GM19468 (cell line): ENCODE results near the gene DNAH3.
"Not testable (repeated sequence)": the region's sequence is repeated elsewhere in the genome, so short reads cannot be mapped to it uniquely, and the experiment has no call there.

Experiments used
- ATAC-seq: cut with Tn5 transposase; IDR thresholded peaks from one replicate; pipeline ENCODE4 v1.9.1; 2021; ENCODE audit warnings: mild to moderate bottlenecking, moderate library complexity, moderate number of reproducible peaks; ENCODE audit not compliant: unreplicated experiment; ENCODE audit errors: extremely low read depth

The DNAH3 gene

GRCh38 chr16:20949660-20950059 lies 201.0 kb downstream of the DNAH3 start:
- no peak for ATAC-seq

- ATAC-seq = no peak
Measured at GRCh38 chr16:20948444-20948843, 202.2 kb downstream of the DNAH3 start.

DNA sequence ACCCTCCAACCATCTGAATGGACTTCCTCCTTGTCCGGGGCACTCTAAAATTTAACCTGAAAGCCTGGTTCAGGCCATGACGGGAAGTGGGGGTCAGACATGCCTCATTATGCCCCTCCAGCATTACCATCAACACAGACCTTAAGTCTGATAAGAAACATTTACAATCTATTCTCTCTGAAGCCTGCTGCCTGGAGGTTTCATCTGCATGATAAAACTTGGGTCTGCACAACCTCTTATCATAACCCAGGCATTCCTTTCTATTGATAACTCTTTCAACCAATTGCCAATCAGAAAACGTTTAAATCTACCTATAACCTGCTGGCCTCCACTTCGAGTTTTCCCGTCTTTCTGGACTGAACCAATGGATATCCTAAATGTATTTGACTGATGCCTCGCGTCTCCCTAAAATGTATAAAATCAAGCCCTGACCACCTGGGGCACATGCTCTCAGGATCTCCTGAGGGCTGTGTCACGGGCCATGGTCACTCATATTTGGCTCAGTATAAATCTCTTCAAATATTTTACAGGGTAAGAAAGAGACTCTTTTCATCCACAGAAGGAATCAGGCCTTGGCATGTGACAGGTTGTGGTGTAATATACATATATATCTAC lies 204.5 kb downstream of the DNAH3 start:
- no peak for ATAC-seq

DNA sequence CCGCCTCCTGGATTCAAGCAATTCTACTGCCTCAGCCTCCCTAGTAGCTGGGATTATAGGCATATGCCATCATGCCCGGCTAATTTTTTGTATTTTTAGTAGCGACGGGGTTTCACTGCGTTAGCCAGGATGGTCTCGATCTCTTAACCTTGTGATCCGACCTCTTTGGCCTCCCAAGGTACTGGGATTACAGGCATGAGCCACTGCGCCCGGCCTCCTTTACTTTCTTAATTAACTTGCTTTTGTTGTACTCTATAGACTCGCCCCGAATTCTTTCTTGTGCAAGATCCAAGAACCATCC lies 205.1 kb downstream of the DNAH3 start:
- ATAC-seq = not testable (repeated sequence)

DNA sequence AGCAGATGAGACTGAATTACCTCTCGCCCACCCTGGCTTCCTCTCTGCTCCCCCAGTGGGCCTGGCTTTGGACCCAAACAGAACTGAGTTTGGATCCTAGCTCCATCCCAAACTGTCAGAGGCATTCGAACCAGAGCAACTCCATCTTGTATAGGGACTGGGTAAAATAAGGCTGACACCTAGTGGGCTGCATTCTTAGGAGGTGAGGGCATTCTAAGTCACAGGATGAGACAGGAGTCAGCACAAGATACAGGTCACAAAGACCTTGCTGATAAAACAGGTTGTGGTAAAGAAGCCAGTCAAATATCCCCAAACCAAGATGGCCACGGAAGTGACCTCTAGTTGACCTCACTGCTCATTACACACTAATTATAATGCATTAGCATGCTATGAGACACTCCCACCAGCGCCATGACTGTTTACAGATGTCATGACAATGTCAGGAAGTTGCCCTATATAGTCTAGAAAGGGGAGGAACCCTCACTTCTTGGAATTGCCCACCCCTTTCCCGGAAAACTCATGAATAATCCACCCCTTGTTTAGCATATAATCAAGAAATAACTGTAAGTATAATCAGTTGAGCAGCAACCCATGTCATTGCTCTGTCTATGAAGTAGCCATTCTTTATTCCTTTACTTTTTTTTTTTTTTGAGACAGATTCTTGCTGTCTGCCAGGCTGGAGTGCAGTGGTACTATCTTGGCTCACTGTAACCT lies 205.6 kb downstream of the DNAH3 start:
- ATAC-seq = no peak

DNA sequence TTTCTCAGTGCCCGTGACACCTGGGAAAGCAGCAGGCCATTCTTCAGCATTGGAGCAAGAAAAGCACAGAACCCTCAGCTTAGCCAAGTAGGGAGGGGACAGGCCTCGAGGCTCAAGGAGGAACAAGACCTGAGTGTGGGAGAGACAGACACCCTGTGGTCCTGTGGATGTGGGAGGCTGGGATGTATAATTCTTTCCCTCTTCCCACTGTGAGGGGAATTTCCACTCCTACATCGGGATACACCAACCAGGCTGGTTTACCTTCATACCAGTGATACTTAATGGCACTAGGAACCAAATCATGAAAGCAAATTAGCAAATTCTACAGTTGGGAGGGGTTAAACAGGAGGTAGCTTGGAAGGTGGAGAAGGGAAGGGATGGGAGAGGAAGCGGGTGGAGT lies 208.4 kb downstream of the DNAH3 start:
- ATAC-seq = no peak

DNA sequence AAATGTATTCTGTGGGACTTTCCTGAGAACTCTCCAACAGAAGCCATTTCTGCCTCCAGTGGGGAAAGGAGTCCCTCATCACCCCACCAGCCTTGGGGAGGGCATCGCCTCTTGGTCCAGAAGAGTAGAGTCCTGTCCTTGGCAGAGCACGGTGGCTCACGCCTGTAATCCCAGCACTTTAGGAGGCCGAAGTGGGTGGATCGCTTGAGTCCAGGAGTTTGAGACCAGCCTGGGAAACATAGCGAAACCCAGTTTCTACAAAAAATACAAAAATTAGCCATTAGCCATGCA lies 209.1 kb downstream of the DNAH3 start:
- ATAC-seq = no peak

GRCh38 chr16:20940871-20941635 lies 209.6 kb downstream of the DNAH3 start:
- no peak for ATAC-seq

DNA sequence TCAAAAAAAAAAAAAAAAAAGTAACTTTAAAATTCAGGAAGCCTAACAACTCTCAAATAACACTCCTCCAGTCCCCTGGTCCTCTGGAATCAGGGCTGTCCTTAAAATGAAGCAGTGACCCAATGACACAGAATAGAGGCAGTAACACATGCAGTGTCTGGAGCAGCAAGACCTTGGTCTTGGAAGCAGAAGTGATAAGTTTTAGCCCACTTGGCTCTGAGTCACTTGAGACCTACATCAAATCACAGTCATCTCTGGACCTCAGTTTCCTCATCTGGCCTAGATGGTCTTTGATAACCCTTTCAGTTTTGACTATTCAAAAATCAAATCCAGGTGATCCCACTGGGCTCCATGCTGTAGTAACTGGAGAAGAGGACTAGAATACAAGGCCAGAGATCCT lies 211.0 kb downstream of the DNAH3 start:
- ATAC-seq = no peak

- ATAC-seq = no peak
Measured at GRCh38 chr16:20938426-20938825, 212.2 kb downstream of the DNAH3 start.

DNA sequence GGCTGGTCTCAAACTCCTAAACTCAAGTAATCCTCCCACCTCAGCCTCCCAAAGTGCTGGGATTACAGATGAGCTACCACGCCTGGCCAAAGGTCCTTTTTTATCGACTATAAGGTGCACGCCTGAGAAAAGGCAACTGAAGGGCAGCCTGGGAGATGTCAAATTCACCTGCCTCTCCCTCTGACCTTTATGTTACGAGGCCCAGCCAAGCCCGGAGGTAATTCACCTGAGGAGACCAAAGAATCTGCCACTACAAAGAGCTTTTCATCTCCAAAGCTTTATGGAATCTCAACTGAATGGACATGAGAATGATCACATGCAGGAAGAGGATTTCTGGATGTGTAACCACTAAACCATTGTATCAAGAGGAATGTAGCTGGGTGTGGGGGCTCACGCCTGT lies 212.9 kb downstream of the DNAH3 start:
- no peak for ATAC-seq

DNA sequence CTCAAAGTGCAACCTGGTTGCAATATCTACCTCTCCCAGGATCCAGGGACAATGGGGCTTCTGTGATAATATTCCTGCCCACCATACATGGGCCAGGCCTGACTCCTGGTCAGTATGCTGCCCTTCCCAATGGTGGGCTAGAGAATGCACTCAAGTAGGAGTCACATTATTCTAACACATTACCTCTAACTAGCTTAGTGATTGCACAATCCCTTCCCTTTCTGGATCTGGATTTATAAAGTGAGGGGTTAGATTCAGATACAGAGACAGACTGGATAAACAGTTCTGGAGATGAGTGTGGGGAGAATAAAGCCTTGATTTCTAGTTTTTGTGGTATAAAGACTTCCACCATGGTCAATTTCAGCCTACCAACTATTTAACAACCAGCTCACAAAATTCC lies 217.1 kb downstream of the DNAH3 start:
- ATAC-seq = no peak

DNA sequence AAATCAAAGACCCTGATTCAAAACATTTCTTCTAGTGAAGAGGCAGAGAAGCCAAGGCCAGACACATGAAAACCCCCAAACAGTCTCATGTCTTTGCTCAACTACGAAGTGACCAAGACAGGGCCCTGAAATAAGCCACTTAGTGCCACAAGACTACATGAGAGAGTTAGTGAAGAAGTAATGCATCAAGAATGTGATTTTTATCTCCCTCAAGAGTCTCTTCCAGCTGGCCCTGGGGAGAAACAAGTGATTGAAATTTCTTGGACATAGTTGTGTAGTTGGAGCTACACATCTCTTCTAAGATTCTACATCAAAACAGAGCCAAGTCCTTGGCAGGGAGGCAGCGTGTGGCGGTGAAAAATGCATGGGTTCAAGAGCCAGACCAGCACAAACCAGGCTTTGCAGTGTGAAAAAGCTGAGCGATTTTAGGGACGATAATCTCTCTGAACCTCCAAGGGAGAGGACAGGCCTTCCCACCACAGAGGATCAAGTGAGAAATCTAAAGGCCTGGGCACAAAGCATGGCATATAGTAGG lies 219.5 kb downstream of the DNAH3 start:
- no peak for ATAC-seq

DNA sequence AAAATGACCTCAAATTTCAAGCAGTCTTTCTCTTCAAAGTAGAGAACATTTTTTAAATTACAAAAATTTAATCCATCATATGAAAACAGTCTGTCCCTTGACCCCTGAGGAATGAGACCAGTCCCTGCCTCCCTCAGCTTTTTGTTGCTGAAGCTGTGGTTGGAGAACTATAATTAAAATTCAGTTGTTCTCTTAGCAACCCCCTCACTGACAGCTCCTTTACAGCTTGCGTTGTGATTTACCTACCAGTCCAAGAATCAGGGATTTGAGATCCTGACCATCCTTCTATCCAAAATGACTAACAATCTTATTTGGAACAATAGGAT lies 220.3 kb downstream of the DNAH3 start:
- no peak for ATAC-seq

- ATAC-seq = not testable (repeated sequence)
Measured at GRCh38 chr16:20929676-20930364, 220.8 kb downstream of the DNAH3 start.

DNA sequence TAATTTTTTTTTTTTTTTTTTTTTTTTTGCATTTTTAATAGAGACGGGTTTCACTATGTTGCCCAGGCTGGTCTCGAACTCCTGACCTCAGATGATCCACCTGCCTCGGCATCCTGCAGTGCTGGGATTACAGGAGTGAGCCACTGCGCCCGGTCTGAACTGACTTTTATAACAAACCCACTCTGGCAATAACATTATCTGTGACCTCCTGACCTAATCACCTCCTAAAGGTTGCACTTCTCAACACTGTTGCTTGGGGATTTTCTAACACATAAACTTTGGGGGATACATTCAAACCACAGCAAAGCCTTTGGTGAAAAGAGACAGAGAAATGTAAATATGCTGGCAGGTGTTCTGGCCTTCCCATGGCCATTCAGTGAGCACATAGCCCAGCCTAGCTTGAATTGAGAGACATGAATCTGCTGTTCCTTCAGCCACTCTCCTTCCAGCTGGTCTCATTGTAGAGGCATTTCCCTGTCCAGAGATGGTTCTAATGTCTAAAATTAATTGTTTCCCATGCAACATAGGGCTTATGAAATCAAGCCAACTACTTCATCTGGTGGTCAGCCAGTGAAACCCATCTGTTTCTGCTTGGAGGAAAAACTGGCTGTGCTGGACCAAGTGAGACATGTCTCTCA lies 221.8 kb downstream of the DNAH3 start:
- no peak for ATAC-seq

GRCh38 chr16:20925751-20926150 lies 224.9 kb downstream of the DNAH3 start:
- no peak for ATAC-seq

DNA sequence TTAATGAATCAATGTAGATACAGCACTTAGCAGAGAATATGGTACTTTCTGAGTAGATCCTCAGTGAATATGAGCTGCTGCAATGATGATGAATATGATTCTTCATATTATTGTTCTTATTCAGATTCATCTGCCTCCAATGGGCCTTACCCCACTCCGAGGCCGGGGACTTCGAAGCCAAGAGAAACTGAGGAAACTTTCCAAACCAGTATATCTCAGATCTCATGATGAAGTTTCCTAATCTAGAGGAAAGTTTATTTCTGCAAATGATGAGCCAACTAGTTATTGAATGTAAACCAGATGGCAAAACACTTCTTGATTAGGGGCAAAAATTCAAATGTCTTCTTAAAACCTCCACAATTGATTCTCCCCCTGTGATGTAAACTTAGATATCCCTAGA lies 226.8 kb downstream of the DNAH3 start:
- ATAC-seq = no peak

- no peak for ATAC-seq
Measured at GRCh38 chr16:20920799-20921198, 229.8 kb downstream of the DNAH3 start.

GRCh38 chr16:20920091-20920490 lies 230.6 kb downstream of the DNAH3 start:
- ATAC-seq = no peak
